RWPE1 (cell line): ENCODE data around the gene ARHGAP45.
A peak's percentile ranks its signal among the peaks of the same experiment; 100 is the strongest.

Experiments used
- CTCF ChIA-PET: fragments of 350-600 bp; sonication (Branson Sonifier 250); formaldehyde crosslinking; extraction: SDS; loops from one replicate; lab custom pipeline; 2021; lab: Yijun Ruan, JAX
- POLR2A ChIA-PET: fragments of 400-600 bp; formaldehyde crosslinking; extraction: SDS; loops from one replicate; lab custom pipeline; 2020; ENCODE audit warnings: antibody characterized with exemption; ENCODE audit not compliant: low non-redundant PET; lab: Yijun Ruan, JAX
- DNase-seq: peaks from one replicate; pipeline ENCODE4 v3.0.0; 2012; ENCODE audit warnings: low spot score
- H3K27ac ChIP-seq: fragments of 450-650 bp; 2 replicates; pipeline ENCODE4 v1.5.1; 2017
- TF ChIP-seq, protein P1 (sequence below): fragments of 450-650 bp; conservative IDR thresholded peaks from 2 replicates; pipeline ENCODE4 v1.5.1; 2017; ENCODE audit warnings: low read depth, mild to moderate bottlenecking

The ARHGAP45 gene

DNA sequence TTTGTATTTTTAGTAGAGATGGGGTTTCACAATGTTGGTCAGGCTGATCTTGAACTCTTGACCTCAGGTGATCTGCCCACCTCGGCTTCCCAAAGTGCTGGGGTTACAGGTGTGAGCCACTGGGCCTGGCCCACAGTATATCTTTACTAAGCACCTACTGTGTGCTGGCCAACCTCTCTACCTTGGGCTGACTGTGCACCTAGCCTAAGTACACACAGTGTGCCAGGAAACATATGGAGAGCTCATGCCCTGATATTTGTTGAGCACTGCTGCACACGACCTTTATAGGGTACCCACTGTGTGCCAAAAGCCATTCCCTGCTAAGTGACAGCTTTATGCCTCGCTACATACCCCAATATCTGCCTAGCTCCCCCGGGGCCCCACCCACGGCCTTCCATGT, 6.3 kb upstream of the ARHGAP45 start:
- H3K27ac ChIP-seq: 0 out of 2 replicates have a peak overlapping the region, but pooled peaks have one; percentile 11
- TF ChIP-seq, protein P1, sequence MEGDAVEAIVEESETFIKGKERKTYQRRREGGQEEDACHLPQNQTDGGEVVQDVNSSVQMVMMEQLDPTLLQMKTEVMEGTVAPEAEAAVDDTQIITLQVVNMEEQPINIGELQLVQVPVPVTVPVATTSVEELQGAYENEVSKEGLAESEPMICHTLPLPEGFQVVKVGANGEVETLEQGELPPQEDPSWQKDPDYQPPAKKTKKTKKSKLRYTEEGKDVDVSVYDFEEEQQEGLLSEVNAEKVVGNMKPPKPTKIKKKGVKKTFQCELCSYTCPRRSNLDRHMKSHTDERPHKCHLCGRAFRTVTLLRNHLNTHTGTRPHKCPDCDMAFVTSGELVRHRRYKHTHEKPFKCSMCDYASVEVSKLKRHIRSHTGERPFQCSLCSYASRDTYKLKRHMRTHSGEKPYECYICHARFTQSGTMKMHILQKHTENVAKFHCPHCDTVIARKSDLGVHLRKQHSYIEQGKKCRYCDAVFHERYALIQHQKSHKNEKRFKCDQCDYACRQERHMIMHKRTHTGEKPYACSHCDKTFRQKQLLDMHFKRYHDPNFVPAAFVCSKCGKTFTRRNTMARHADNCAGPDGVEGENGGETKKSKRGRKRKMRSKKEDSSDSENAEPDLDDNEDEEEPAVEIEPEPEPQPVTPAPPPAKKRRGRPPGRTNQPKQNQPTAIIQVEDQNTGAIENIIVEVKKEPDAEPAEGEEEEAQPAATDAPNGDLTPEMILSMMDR: no peak
- ChIA-PET CTCF (no interaction called here), POLR2A (no interaction called here)
- DNase-seq: no peak

DNA sequence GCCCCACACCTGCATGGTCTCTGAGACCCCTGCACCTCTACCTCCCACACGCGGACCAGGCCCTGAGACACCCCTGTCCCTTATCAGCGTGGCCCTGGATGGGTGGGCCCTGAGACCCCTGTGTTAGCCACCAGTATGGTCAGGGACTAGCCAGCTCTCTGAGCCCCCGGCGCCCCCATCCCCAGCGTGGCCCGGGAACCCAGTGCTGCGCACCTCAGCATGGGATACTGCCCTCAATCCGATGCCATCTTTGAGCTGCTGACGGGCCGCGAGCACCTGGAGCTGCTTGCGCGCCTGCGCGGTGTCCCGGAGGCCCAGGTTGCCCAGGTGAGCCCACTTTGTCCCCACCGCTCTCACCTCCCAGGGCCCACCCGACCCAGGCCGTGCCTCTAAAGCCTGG, 5.0 kb upstream of the ARHGAP45 start:
- TF ChIP-seq, protein P1: no peak
- CTCF ChIA-PET: no interaction called here

DNA sequence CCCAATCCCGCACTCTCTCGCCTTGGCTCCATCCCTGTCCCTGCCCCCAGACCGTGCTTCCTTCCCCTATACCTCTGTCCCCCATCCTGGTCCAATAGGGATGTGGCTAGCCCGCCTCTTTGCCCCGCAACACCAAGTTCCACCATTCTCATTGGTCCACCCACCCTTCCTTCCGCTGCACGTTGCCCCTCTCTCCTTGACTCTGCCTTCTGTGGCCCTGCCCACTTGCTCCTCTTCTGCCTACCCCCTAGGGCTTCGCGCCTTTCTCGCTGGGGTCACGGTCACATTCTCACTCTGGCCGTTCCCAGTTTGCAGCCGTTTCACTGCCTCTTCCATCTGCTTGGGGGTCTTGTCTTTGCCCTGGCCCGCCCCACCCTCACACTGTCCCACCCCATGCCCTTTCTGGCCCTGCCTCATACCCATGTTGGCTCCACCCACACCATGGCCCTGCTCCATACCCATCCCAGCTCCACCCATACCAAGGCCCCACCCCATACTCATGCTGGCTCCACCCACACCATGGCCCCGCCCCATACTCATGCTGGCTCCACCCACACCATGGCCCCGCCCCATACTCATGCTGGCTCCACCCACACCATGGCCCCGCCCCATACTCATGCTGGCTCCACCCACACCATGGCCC, 4.5 kb upstream of the ARHGAP45 start:
- peak overlapping the region; percentile 11; the same call in 1 of the 2 replicates for H3K27ac ChIP-seq
- TF ChIP-seq, protein P1: no peak
- CTCF ChIA-PET: no interaction called here
- POLR2A ChIA-PET: interaction anchor here (0.5 kb wide), 1 partner anchor 25 kb away, joined by 3 read pairs; no protein-coding TSS in a partner anchor
- peak; percentile 48 for DNase-seq

More for the DNA sequence above, 5.0 kb upstream of the ARHGAP45 start:
- peak overlapping the region; percentile 11 for H3K27ac ChIP-seq
- POLR2A ChIA-PET: interaction anchor here (0.5 kb wide), 1 partner anchor 25 kb away, joined by 3 read pairs; no protein-coding TSS in a partner anchor
- no peak for DNase-seq

DNA sequence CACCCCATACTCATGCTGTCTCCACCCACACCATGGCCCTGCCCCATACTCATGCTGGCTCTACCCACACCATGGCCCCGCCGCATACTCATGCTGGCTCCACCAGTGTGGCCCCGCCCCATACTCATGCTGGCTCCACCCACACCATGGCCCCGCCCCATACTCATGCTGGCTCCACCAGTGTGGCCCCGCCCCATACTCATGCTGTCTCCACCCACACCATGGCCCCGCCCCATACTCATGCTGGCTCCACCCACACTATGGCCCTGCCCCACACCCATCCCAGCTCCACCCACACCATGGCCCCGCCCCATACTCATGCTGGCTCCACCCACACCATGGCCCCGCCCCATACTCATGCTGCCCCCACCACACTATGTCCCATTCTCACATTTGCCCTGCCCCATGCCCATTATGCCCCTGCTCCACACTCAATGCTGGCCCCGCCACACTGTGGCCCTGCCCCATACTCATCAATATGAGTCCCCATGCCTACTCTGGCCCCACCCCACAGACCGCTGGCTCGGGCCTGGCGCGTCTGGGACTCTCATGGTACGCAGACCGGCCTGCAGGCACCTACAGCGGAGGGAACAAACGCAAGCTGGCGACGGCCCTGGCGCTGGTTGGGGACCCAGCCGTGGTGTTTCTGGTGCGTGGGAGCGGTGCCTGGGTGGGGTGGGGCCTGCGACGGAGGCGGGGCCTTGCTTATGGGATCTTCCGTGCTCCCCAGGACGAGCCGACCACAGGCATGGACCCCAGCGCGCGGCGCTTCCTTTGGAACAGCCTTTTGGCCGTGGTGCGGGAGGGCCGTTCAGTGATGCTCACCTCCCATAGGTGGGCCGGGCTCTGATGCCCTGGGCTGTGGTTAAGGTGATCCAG, 3.7 kb upstream of the ARHGAP45 start:
- TF ChIP-seq, protein P1: no peak
- peak overlapping the region; percentile 83; the same call in 1 of the 2 replicates for H3K27ac ChIP-seq
- CTCF ChIA-PET: no interaction called here
- DNase-seq: peak; percentile 39
- POLR2A ChIA-PET: no interaction called here

DNA sequence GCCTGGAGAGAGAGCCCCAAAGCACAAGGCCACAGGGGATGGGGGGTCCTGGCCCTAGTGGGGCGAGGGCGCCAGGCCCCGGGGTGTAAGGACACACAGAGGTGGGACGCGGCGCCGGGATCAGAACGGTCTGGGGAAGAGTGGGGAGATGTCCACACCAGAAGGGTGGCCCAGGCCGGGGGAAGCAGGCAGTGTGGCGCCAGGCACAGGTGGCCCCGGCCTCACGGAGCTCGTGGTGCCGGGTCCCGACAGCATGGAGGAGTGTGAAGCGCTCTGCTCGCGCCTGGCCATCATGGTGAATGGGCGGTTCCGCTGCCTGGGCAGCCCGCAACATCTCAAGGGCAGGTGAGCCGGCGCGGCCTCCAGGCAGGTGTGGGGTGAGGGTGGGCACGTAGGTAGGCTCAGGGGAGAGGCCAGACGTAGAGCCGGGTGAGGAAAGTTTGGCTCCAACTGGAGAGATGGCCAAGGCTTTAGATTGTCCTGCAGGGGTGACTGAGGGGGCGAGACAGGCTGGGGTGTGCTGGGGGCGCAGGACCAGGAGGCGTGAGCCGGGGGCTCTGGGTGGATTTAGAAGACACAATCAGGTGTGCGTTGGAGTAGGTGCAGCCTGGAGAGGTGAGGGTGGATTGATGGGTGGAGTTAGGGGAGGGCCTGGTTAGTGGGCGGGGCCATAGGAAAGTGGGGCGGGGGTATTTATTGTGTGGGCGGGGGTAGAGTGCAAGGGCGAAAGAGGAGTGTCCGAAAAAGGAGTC, 2.9 kb upstream of the ARHGAP45 start:
- H3K27ac ChIP-seq: peak overlapping the region; percentile 83
- POLR2A ChIA-PET: no interaction called here
- DNase-seq: no peak
- TF ChIP-seq, protein P1: no peak
- CTCF ChIA-PET: interaction anchor here (0.5 to 1.5 kb wide), 10 partner anchors 8 to 159 kb away, joined by 3 to 8 read pairs (median 3); no protein-coding TSS in a partner anchor
